Cardiac muscle cell (in vitro differentiated cells and primary cell): ENCODE measurements around the gene IGSF21. TPM values are rescaled to one million over a fixed set of nuclear protein-coding genes. Genes with fewer than 3 reads are reported as not detected.

Source experiments
- DNase-seq, 2 donors: peaks; one replicate each; pipeline versions ENCODE4 v3.0.0 to v3.0.0-alpha.2; 2010 to 2017; ENCODE audit warnings: low read depth in 1 of 2, low spot score in 1 of 2
- H3K27ac ChIP-seq: fragments of 200-600 bp; sonication (generic); 2 replicates; pipeline ENCODE4 v1.5.1; 2016
- H3K27me3 ChIP-seq: fragments of 200-600 bp; sonication (generic); 2 replicates; pipeline ENCODE4 v1.6.0; 2016; ENCODE audit warnings: control low read depth
- H3K36me3 ChIP-seq: fragments of 200-600 bp; sonication (generic); 2 replicates; pipeline ENCODE4 v1.5.1; 2016; ENCODE audit warnings: control low read depth
- H3K4me1 ChIP-seq: fragments of 200-600 bp; sonication (generic); 2 replicates; pipeline ENCODE4 v1.8.1; 2017; ENCODE audit warnings: low read depth, mild to moderate bottlenecking, mixed run types
- H3K4me3 ChIP-seq: fragments of 200-600 bp; sonication (generic); 2 replicates; pipeline ENCODE4 v1.5.1; 2016; ENCODE audit warnings: mild to moderate bottlenecking
- H3K9me3 ChIP-seq: fragments of 200-600 bp; sonication (generic); 2 replicates; pipeline ENCODE4 v1.5.1; 2017; ENCODE audit warnings: low read depth, mild to moderate bottlenecking, control low read depth
- CTCF ChIP-seq: IDR thresholded peaks from 2 replicates; pipeline ENCODE4 v1.5.1; 2012; ENCODE audit warnings: low read depth, mild to moderate bottlenecking, low read length
- polyA plus RNA-seq: library from polyadenylated mRNA; unstranded; fragments of >200 nt; fragmentation: Nextera tagmentation; extraction: Ambion mirVana; gene quantifications from 2 replicates; pipeline ENCODE4 v1.2.1, GENCODE V29; 2016
- total RNA-seq: library from RNA; depleted of rRNA; stranded (reverse); fragments of >200 nt; gene quantifications from 2 replicates; pipeline ENCODE4 v1.2.3, GENCODE V29; 2016

IGSF21 gene
- total and polyA plus RNA-seq, 2 experiments from 2014 or later: 0.06 TPM; not detected in 1

DNA sequence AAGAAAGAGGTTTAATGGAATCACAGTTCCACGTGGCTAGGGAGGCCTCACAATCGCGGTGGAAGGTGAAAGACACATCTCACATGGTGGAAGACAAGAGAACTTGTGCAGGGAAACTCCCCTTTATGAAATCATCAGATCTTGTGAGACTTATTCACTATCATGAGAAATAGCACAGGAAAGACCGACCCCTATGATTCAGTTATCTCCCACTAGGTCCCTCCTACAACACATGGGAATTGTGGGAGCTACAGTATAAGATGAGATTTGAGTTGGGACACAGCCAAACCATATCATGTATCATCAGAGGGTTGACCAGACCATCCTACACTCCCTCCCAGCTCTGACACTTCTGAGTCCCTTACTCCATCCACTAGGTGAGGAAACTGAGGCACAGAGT lies 229.2 kb downstream of the IGSF21 start:
- Histone ChIP-seq H3K36me3 (no peaks in the 10 kb centered on the region), H3K4me3 (no peak overlapping the region), H3K9me3 (no peaks in the 10 kb centered on the region), H3K4me1 (no peaks in the 10 kb centered on the region), H3K27ac (no peak overlapping the region), H3K27me3 (no peaks in the 10 kb centered on the region)
- no peak for TF ChIP-seq CTCF
- DNase-seq: no peak

GRCh38 chr1:18337757-18338156 lies 230.2 kb downstream of the IGSF21 start:
- no peak overlapping the region for H3K4me3 ChIP-seq
- no peak for DNase-seq
- H3K9me3 ChIP-seq: no peaks in the 10 kb centered on the region

GRCh38 chr1:18339161-18339560 lies 231.6 kb downstream of the IGSF21 start:
- Histone ChIP-seq H3K36me3 (no peaks in the 10 kb centered on the region), H3K4me1 (no peaks in the 10 kb centered on the region), H3K4me3 (no peak overlapping the region), H3K27ac (no peak overlapping the region), H3K27me3 (no peaks in the 10 kb centered on the region), H3K9me3 (no peaks in the 10 kb centered on the region)
- TF ChIP-seq CTCF: no peak
- DNase-seq: no peak

More at GRCh38 chr1:18337757-18338156, 230.2 kb downstream of the IGSF21 start:
- no peaks in the 10 kb centered on the region for H3K27me3 ChIP-seq
- no peaks in the 10 kb centered on the region for H3K36me3 ChIP-seq
- H3K27ac ChIP-seq: no peak overlapping the region
- H3K4me1 ChIP-seq: no peaks in the 10 kb centered on the region
- TF ChIP-seq CTCF: no peak

- Histone ChIP-seq H3K27ac (no peak overlapping the region), H3K4me3 (no peak overlapping the region), H3K36me3 (no peaks in the 10 kb centered on the region), H3K9me3 (no peaks in the 10 kb centered on the region), H3K27me3 (no peaks in the 10 kb centered on the region), H3K4me1 (no peaks in the 10 kb centered on the region)
- no peak for TF ChIP-seq CTCF
- DNase-seq: no peak
These were observed 232.7 kb downstream of the IGSF21 start for GRCh38 chr1:18340158-18340764.

GRCh38 chr1:18340787-18341186 lies 233.2 kb downstream of the IGSF21 start:
- no peaks in the 10 kb centered on the region for H3K27me3 ChIP-seq
- no peak for TF ChIP-seq CTCF
- no peaks in the 10 kb centered on the region for H3K4me1 ChIP-seq
- H3K36me3 ChIP-seq: no peaks in the 10 kb centered on the region
- H3K9me3 ChIP-seq: no peaks in the 10 kb centered on the region
- no peak overlapping the region for H3K27ac ChIP-seq
- no peak for DNase-seq
- H3K4me3 ChIP-seq: no peak overlapping the region
